SK-N-SH (cell line): ENCODE data around the gene RTN4RL2. TPM values are rescaled to one million over a fixed set of nuclear protein-coding genes. Genes with fewer than 3 reads are reported as not detected.
A peak's percentile ranks its signal among the peaks of the same experiment; 100 is the strongest.

Source experiments
- CTCF ChIA-PET: fragments of 300-600, 350-600 bp; formaldehyde crosslinking; extraction: SDS; loops from one replicate; lab custom pipeline; 2021; lab: Yijun Ruan, JAX
- POLR2A ChIA-PET: fragments of 350-600 bp; sonication (Branson Sonifier 250); formaldehyde crosslinking; extraction: SDS; loops from one replicate; lab custom pipeline; 2020; ENCODE audit warnings: antibody characterized with exemption, inconsistent platforms; lab: Yijun Ruan, JAX
- DNase-seq: peaks from one replicate; pipeline ENCODE4 v3.0.0; 2012
- H2AFZ ChIP-seq: fragments of 200-600 bp; sonication (generic); 2 replicates; pipeline ENCODE4 v1.8.1; 2016; ENCODE audit warnings: antibody characterized with exemption, mild to moderate bottlenecking, low read depth
- H3F3A ChIP-seq: fragments of 200-600 bp; sonication (generic); replicated peaks from 2 replicates; pipeline ENCODE3; 2016; ENCODE audit warnings: antibody characterized with exemption, mild to moderate bottlenecking; ENCODE audit not compliant: insufficient read depth
- H3K27ac ChIP-seq, 2 experiments: fragments of 200-500 bp in 1 of 2; fragments of 200-600 bp in 1 of 2; sonication (Bioruptor generic) in 1 of 2; sonication (generic), shearing (Covaris generic) in 1 of 2; 2 replicates each; pipeline versions ENCODE4 v1.5.1 to v1.6.1; 2014 to 2016; ENCODE audit warnings: low read depth in 2 of 2, inconsistent platforms in 1 of 2, low read length in 1 of 2, mild to moderate bottlenecking in 1 of 2, mixed read lengths in 1 of 2
- H3K27me3 ChIP-seq: fragments of 200-600 bp; sonication (generic), shearing (Covaris generic); 2 replicates; pipeline ENCODE4 v1.6.1; 2016; ENCODE audit warnings: mixed run types; ENCODE audit not compliant: insufficient read depth
- H3K36me3 ChIP-seq, 2 experiments: fragments of 200-500 bp in 1 of 2; fragments of 200-600 bp in 1 of 2; sonication (Bioruptor generic) in 1 of 2; sonication (generic) in 1 of 2; replicated peaks in 1 of 2; 2 replicates each; pipeline versions ENCODE3 to v1.5.1; 2014 to 2016; ENCODE audit warnings: low read length in 1 of 2, mild to moderate bottlenecking in 1 of 2; ENCODE audit not compliant: insufficient read depth in 2 of 2, control insufficient read depth in 1 of 2
- H3K4me1 ChIP-seq, 2 experiments: fragments of 200-500 bp in 1 of 2; fragments of 200-600 bp in 1 of 2; sonication (Bioruptor generic) in 1 of 2; sonication (generic), shearing (Covaris generic) in 1 of 2; 2 replicates each; pipeline versions ENCODE4 v1.5.1 to v1.6.1; 2014 to 2016; ENCODE audit warnings: low read depth in 1 of 2, low read length in 1 of 2, mixed run types in 1 of 2; ENCODE audit not compliant: insufficient read depth in 2 of 2, control insufficient read depth in 1 of 2
- H3K4me2 ChIP-seq: fragments of 200-600 bp; sonication (generic), shearing (Covaris generic); 2 replicates; pipeline ENCODE4 v1.6.1; 2017; ENCODE audit warnings: mixed run types
- H3K4me3 ChIP-seq, 2 experiments: fragments of 200-500 bp in 1 of 2; fragments of 200-600 bp in 1 of 2; sonication (Bioruptor generic) in 1 of 2; sonication (generic), shearing (Covaris generic) in 1 of 2; 2 replicates each; pipeline versions ENCODE4 v1.5.1 to v1.8.1; 2014 to 2016; ENCODE audit warnings: low read depth in 2 of 2, inconsistent platforms in 1 of 2, low read length in 1 of 2, mild to moderate bottlenecking in 1 of 2, mixed read lengths in 1 of 2, moderate library complexity in 1 of 2
- H3K79me2 ChIP-seq: fragments of 200-600 bp; sonication (generic); 2 replicates; pipeline ENCODE4 v1.8.1; 2017; ENCODE audit warnings: mild to moderate bottlenecking; ENCODE audit not compliant: insufficient read depth
- H3K9ac ChIP-seq: fragments of 200-600 bp; sonication (generic); 2 replicates; pipeline ENCODE4 v1.6.1; 2017; ENCODE audit warnings: mixed run types
- H3K9me2 ChIP-seq: fragments of 200-600 bp; sonication (generic); 2 replicates; pipeline ENCODE4 v1.6.1; 2017; ENCODE audit warnings: mixed run types
- H3K9me3 ChIP-seq: fragments of 200-600 bp; sonication (generic); 2 replicates; pipeline ENCODE4 v1.6.1; 2017; ENCODE audit warnings: mixed run types, mild to moderate bottlenecking, moderate library complexity
- H4K20me1 ChIP-seq: fragments of 200-600 bp; sonication (generic); 2 replicates; pipeline ENCODE4 v1.6.1; 2017; ENCODE audit warnings: mild to moderate bottlenecking, mixed run types; ENCODE audit not compliant: insufficient read depth
- EZH2phosphoT487 ChIP-seq: fragments of 200-600 bp; sonication (generic); IDR thresholded peaks from 2 replicates; pipeline ENCODE4 v1.6.1; 2017; ENCODE audit warnings: low read depth, mixed run types, mild to moderate bottlenecking, antibody characterized with exemption, moderate library complexity, borderline replicate concordance
- FOSL2 ChIP-seq: IDR thresholded peaks from 2 replicates; pipeline ENCODE4 v1.4.0; 2012; ENCODE audit warnings: low read depth, mild to moderate bottlenecking, moderate library complexity, borderline replicate concordance
- FOXJ3 ChIP-seq: sonication (generic); formaldehyde crosslinking; IDR thresholded peaks from 2 replicates; pipeline ENCODE4 v1.5.1; 2020; ENCODE audit warnings: mild to moderate bottlenecking, missing genetic modification reagents
- FOXM1 ChIP-seq: IDR thresholded peaks from 2 replicates; pipeline ENCODE4 v1.4.0; 2012; ENCODE audit warnings: low read depth, mild to moderate bottlenecking
- JUND ChIP-seq: IDR thresholded peaks from 2 replicates; pipeline ENCODE4 v1.4.0; 2012
- MAX ChIP-seq: IDR thresholded peaks from 2 replicates; pipeline ENCODE4 v1.4.0; 2012; ENCODE audit warnings: low read depth
- PBX3 ChIP-seq: IDR thresholded peaks from 2 replicates; pipeline ENCODE4; 2012
- POLR2AphosphoS5 ChIP-seq: IDR thresholded peaks from 2 replicates; pipeline ENCODE4 v1.6.1; 2012; ENCODE audit warnings: low read depth, low read length
- RAD21 ChIP-seq: IDR thresholded peaks from 2 replicates; pipeline ENCODE4 v1.6.1; 2012; ENCODE audit warnings: mild to moderate bottlenecking, low read length
- REST ChIP-seq: IDR thresholded peaks from 2 replicates; pipeline ENCODE4 v1.6.1; 2012; ENCODE audit warnings: mild to moderate bottlenecking, low read depth, low read length, moderate library complexity
- RXRA ChIP-seq: IDR thresholded peaks from 2 replicates; pipeline ENCODE4 v1.4.0; 2012; ENCODE audit warnings: low read depth, mild to moderate bottlenecking, borderline replicate concordance
- SIN3A ChIP-seq: IDR thresholded peaks from 2 replicates; pipeline ENCODE4 v1.6.1; 2012; ENCODE audit warnings: low read depth, mild to moderate bottlenecking, low read length, moderate library complexity, borderline replicate concordance
- TCF12 ChIP-seq: IDR thresholded peaks from 2 replicates; pipeline ENCODE4 v1.4.0; 2012
- YY1 ChIP-seq: IDR thresholded peaks from 2 replicates; pipeline ENCODE4 v1.4.0; 2012; ENCODE audit warnings: low read depth, mild to moderate bottlenecking
- ZBTB33 ChIP-seq: IDR thresholded peaks from 2 replicates; pipeline ENCODE4 v1.4.0; 2012; ENCODE audit warnings: low read depth, borderline replicate concordance
- WGBS: methylation state at CpG from one replicate; pipeline ENCODE4 v1.1.6; 2017; ENCODE audit warnings: low lambda C conversion rate; 5-methylcytosine and 5-hydroxymethylcytosine counted together
- polyA plus RNA-seq, 3 experiments: library from polyadenylated mRNA; depleted of rRNA; stranded (reverse); fragments of >200 nt; gene quantifications; 2 replicates each; pipeline ENCODE4 v1.2.3, GENCODE V29; 2012
- TF ChIP-seq, protein P1 (sequence below): fragments of 150-350 bp; IDR thresholded peaks from 2 replicates; pipeline ENCODE4 v1.6.1; 2016; ENCODE audit warnings: mild to moderate bottlenecking, low read depth, low read length

The RTN4RL2 gene
- polyA plus RNA-seq, 1 of the 3 experiments (the other 2 are of a cell fraction), result 0.30 TPM

DNA sequence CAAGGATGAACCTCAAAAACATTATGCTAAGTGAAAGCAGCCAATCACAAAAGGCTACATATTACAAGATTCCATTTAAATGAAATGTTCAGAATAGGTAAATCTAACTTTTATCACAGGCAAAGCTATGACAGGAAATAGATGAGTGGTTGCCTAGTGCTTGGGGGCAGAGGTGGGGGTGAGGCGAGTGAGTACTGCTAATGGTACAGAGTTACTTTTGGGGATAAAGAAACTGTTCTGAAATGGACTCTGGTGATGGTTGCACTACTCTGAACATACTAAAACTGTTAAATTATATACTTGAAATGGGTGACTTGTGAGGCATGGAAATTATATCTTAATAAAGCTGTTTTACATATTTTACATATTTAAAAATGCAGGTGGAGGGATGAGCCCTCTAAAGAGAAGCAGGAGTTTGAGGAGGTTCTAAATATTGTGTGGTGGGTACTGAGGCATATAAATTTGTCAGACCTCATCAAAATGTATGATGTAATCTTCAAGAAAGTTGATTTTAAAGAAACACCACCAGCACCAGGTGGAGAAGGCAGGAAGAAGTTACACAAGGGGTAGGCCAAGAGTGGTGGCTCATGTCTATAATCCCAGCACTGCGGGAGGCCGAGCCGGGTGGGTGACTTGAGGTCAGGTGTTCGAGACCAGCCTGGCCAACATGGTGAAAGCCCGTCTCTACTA is 51.6 kb downstream of the RTN4RL2 start:
- H3K4me3 ChIP-seq, result no peak overlapping the region
- 95% methylated on average over 6 of the region's 6 CpGs for WGBS
- no peak for DNase-seq

GRCh38 chr11:57512646-57513451 is 52.5 kb downstream of the RTN4RL2 start:
- Histone ChIP-seq H3K9ac (no peak overlapping the region), H3F3A (no peaks in the 10 kb centered on the region), H3K36me3 (no peaks in the 10 kb centered on the region), H3K4me2 (no peak overlapping the region), H3K9me2 (no peaks in the 10 kb centered on the region), H3K27ac (no peak overlapping the region), H3K4me3 (no peak overlapping the region), H3K79me2 (no peaks in the 10 kb centered on the region), H3K27me3 (no peaks in the 10 kb centered on the region), H3K9me3 (no peaks in the 10 kb centered on the region), H4K20me1 (no peaks in the 10 kb centered on the region), H3K4me1 (peaks cover 0 to 9% of the 10 kb centered on the region in 2 experiments; a peak in 1 of 4 replicates), H2AFZ (no peak overlapping the region)
- ChIA-PET POLR2A (interaction anchor here (1.1 kb wide), 1 partner anchor 20 kb away, joined by 3 read pairs; no protein-coding TSS in a partner anchor), CTCF (interaction anchor here (0.7 to 6.9 kb wide), 11 partner anchors 11 to 167 kb away, joined by 3 to 106 read pairs (median 14); partner anchors contain the start of genes RTN4RL2 and TIMM10)
- WGBS, result 82% methylated on average over 12 of the region's 12 CpGs
- peak; percentile 39 for DNase-seq
- TF ChIP-seq REST (no peak), PBX3 (no peak), EZH2phosphoT487 (no peak), MAX (no peak), YY1 (no peak), FOXJ3 (CRISPR knock-in tag) (no peak), RXRA (no peak), ZBTB33 (no peak)
- TF ChIP-seq, protein P1, sequence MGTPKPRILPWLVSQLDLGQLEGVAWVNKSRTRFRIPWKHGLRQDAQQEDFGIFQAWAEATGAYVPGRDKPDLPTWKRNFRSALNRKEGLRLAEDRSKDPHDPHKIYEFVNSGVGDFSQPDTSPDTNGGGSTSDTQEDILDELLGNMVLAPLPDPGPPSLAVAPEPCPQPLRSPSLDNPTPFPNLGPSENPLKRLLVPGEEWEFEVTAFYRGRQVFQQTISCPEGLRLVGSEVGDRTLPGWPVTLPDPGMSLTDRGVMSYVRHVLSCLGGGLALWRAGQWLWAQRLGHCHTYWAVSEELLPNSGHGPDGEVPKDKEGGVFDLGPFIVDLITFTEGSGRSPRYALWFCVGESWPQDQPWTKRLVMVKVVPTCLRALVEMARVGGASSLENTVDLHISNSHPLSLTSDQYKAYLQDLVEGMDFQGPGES, result no peak

More for the DNA sequence above, 51.6 kb downstream of the RTN4RL2 start:
- H3K27ac ChIP-seq, result no peak overlapping the region
- no peak overlapping the region for H3K9ac ChIP-seq
- no peaks in the 10 kb centered on the region for H4K20me1 ChIP-seq
- no peaks in the 10 kb centered on the region for H3K79me2 ChIP-seq
- POLR2A ChIA-PET, result no interaction called here
- H2AFZ ChIP-seq, result no peak overlapping the region
- no peaks in the 10 kb centered on the region for H3K27me3 ChIP-seq
- TF ChIP-seq SIN3A (no peak), POLR2AphosphoS5 (no peak), FOXM1 (no peak), JUND (no peak), FOSL2 (no peak), RAD21 (no peak), TCF12 (no peak)
- TF ChIP-seq, protein P1, result no peak
- H3K9me2 ChIP-seq, result no peaks in the 10 kb centered on the region
- CTCF ChIA-PET, result interaction anchor here (1.2 to 2.4 kb wide), 4 partner anchors 15 to 268 kb away, joined by 3 to 19 read pairs (median 6); no protein-coding TSS in a partner anchor
- no peaks in the 10 kb centered on the region for H3K36me3 ChIP-seq
- no peak overlapping the region for H3K4me2 ChIP-seq
- H3K4me1 ChIP-seq, result peaks cover 0 to 9% of the 10 kb centered on the region in 2 experiments; a peak in 1 of 4 replicates
- H3K9me3 ChIP-seq, result no peaks in the 10 kb centered on the region
- H3F3A ChIP-seq, result no peaks in the 10 kb centered on the region
